Duodenal mucosa (tissue), 2 donors: ENCODE data around the gene TMEM128.
"Not testable (repeated sequence)": the region's sequence is repeated elsewhere in the genome, so short reads cannot be mapped to it uniquely, and the experiment has no call there.

Source experiments
- H3K27ac ChIP-seq: one replicate; pipeline ENCODE4 v1.7.0; 2013; ENCODE audit warnings: low read depth, low read length
- H3K27me3 ChIP-seq, 2 donors: one replicate each; pipeline ENCODE4 v1.7.0; 2013; ENCODE audit warnings: low read length in 2 of 2, control low read depth in 1 of 2; ENCODE audit not compliant: insufficient read depth in 2 of 2, control insufficient read depth in 1 of 2
- H3K36me3 ChIP-seq, 2 donors: one replicate each; pipeline ENCODE4 v1.7.0; 2013; ENCODE audit warnings: low read length in 2 of 2, control low read depth in 1 of 2; ENCODE audit not compliant: insufficient read depth in 2 of 2, control insufficient read depth in 1 of 2
- H3K4me1 ChIP-seq, 2 donors: one replicate each; pipeline ENCODE4 v1.7.0; 2013; ENCODE audit warnings: low read length in 2 of 2, control low read depth in 1 of 2; ENCODE audit not compliant: insufficient read depth in 2 of 2, control insufficient read depth in 1 of 2
- H3K4me3 ChIP-seq, 2 donors: one replicate each; pipeline ENCODE4 v1.7.0; 2013; ENCODE audit warnings: low read length in 2 of 2, low read depth in 1 of 2
- H3K9ac ChIP-seq, 2 donors: one replicate each; pipeline ENCODE4 v1.7.0; 2013; ENCODE audit warnings: low read length in 2 of 2, low read depth in 1 of 2
- H3K9me3 ChIP-seq, 2 donors: one replicate each; pipeline ENCODE4 v1.7.0; 2013; ENCODE audit warnings: low read length in 2 of 2, control low read depth in 1 of 2; ENCODE audit not compliant: control insufficient read depth in 1 of 2

Gene TMEM128

DNA sequence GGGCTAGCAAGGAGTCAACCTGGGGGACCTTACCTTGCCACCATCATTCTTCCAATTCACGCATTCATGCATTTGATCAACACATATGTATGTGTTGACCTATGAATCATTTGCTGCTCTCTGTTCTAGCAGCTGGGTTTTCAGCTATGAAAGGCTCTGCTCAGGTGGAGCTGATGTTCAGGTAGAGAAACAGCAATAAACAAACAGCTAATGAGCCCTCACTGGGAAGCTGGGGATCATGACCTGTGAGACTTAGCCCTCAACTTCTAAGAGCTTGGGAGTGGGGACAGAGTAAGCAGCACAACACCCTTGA lies 19.7 kb downstream of the TMEM128 start:
- Histone ChIP-seq H3K9me3 (peaks cover 1 to 7% of the 10 kb centered on the region in 2 donors), H3K4me3 (no peak overlapping the region), H3K27me3 (peaks cover 6 to 22% of the 10 kb centered on the region in 2 donors), H3K27ac (no peak overlapping the region), H3K36me3 (no peaks in the 10 kb centered on the region), H3K9ac (no peak overlapping the region), H3K4me1 (no peaks in the 10 kb centered on the region)

DNA sequence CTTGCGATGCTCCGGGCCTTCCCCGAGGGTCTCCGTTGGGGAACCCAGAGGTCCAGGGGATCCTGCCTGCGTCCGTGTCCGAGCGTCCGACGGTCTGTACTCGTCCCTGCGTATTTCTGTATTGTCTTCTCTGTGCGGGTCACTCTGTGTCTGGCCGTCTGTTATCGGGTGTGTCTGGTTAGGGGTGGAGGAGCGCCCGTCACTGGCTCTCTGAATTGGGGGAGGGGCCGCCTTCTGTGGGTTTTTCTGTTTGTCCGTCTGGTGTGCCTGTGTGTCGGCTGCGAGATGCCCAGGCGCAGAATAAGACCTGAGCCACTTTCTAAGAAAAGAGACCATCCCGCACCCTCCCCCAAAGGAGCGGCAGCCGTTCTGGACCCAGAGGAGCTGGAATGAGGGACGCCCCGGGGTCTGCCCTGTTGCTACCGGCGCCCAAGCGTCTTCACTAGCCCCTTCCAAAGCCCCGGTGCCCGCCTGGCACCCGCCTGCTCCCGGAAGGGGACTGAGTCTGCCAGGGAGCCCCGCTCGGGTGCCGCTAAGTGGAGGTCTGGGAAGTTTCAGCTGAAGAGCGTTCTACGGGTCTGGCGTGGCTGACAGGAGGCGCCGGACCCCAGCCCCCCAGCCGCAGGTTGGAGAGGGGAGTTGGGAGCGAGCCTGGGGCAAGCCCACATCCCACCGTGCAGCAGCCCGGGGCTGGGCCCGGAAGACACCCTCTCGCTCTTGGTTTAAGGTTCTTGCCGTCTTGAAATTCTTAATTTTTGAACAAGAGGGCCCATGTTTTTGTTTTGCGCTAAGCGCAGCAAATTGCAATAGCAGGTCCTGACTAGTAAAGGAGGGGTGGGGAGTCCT lies 20.3 kb downstream of the TMEM128 start:
- no peaks in the 10 kb centered on the region for H3K36me3 ChIP-seq
- H3K27ac ChIP-seq: no peak overlapping the region
- H3K9me3 ChIP-seq: peaks cover 0 to under 1% of the 10 kb centered on the region in 2 donors
- H3K9ac ChIP-seq: no peak overlapping the region
- no peaks in the 10 kb centered on the region for H3K4me1 ChIP-seq
- no peak overlapping the region for H3K4me3 ChIP-seq
- H3K27me3 ChIP-seq: peaks cover 6 to 22% of the 10 kb centered on the region in 2 donors

DNA sequence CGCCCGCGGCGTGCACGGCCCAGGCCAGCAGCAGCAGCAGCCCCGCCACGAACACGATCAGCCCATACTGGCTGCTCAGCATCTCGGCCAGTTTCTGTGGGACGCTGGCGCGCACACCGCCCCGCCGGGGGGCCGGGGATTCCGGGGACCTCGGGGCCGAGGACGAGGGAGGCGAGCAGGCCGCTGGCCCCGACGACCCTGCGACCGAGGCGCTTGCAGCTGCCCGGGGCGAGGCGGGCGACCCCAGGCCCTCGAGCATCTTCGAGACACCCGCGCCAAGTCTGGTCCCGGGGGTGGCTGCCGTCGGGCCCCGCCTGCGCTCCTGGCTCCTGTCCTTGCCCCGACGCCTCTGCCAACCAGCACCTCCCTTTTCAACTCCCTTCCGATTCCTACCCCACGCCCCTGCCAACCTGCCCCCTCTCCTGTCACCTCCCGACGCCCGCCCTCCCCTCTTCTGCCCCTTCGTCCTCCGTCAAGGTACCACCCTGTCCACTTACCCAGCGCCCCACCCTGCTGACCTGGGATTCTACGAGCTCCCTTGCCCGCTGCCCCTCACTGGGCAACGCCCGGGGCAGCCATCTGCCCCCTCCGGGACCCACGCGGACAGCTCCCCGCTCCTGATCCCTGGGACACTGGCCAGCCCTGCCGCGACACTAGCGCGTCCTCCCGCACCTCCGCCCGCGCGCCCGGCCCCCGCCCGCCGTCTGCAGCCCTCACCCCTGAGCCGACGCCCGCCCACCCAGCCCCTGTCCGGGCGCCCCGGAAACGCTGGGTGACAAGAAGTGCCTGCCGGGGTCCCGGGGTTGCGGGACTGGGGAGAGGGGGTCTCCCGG lies 21.2 kb downstream of the TMEM128 start, which contains the start of gene OTOP1:
Gene OTOP1, minus strand, starts transcription at position 324 of the 833 bp plus-strand sequence. Its CDS starts 65 bp downstream, at position 259.
- Histone ChIP-seq H3K9me3 (no peaks in the 10 kb centered on the region), H3K27ac (no peak within 1 kb of the TSS), H3K4me3 (no peak within 1 kb of the TSS), H3K4me1 (no peaks in the 10 kb centered on the region), H3K27me3 (peaks cover 6 to 22% of the 10 kb centered on the region in 2 donors), H3K36me3 (no peaks in the 10 kb centered on the region), H3K9ac (no peak within 1 kb of the TSS)

DNA sequence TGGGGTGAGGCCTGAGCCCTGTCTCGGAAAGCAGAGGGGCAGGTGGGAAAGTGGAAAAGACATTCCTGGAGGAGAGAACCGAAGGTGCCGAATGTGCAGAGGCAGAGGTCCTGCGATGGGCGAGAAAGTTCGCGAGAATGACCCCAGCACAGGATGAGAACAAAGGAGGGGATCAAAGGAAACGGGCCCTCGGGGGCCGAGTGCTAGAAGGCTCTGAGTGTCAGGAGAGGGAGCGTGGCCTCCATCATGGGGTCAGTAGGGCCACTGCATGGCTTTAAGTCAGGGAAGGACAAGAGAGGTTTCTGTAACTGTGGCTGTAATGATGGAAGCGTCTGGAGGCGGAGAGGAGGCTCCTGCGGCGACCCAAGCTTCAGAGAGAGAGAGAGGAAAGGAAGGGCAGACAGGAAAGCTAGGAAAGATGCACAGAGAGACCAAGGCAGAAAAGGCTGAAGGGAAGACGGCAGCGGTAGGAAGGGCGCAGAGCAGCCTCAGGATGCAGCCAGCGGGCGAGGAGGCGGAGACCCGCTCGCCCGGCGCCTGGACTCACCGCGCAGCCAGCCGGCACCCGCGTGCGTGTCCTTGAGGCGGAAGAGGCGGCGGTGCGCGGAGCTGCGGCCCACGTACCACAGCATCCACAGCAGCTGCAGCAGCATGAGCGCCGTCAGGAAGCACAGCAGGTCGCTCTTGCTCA lies 22.0 kb downstream of the TMEM128 start:
- no peaks in the 10 kb centered on the region for H3K36me3 ChIP-seq
- peaks cover 6 to 22% of the 10 kb centered on the region in 2 donors for H3K27me3 ChIP-seq

DNA sequence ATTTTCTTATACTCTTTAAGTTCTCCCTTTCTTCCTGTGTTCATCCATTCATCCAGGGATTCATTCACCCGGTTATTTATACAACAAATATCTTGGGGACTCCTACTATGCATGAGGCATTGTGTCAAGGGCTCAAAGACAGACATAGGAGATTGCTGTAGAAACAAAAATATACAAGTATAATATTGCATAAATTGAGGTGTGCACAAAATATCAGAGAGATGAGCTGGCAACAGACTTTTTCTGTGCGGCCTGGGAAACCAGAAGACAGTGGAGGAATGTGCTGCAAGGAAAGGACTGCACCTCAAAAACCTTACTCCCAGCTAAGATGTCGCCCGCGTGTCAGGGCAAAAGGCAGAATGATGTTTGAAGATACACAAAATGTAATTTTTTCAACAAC lies 30.9 kb downstream of the TMEM128 start:
- H3K27ac ChIP-seq: no peak overlapping the region
- H3K4me3 ChIP-seq: no peak overlapping the region
- H3K27me3 ChIP-seq: no peaks in the 10 kb centered on the region
- no peaks in the 10 kb centered on the region for H3K36me3 ChIP-seq
- no peaks in the 10 kb centered on the region for H3K9me3 ChIP-seq
- H3K9ac ChIP-seq: no peak overlapping the region
- no peaks in the 10 kb centered on the region for H3K4me1 ChIP-seq

More for the DNA sequence above, 22.0 kb downstream of the TMEM128 start:
- Histone ChIP-seq H3K9ac (no peak overlapping the region), H3K27ac (no peak overlapping the region), H3K4me1 (no peaks in the 10 kb centered on the region), H3K9me3 (no peaks in the 10 kb centered on the region), H3K4me3 (no peak overlapping the region)

DNA sequence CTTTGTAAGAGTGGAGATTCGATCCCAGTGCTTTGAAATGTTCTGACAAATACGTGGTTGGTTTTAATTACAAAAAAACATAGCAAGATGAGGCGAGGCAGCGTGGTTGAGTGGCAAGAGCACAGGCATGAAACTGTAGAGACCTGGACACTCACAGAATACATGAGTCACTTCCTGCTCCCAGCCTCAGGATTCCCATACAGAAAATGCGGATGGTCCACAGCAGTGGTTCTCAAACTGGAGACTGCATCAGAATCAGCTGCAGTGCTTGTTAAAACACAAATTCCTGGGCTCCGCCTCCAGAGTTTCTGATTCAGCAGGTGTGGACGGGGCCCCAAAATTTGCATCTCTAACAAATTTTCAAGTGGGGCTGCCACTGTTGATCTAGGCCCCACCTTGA lies 31.4 kb downstream of the TMEM128 start:
- Histone ChIP-seq H3K27me3 (no peaks in the 10 kb centered on the region), H3K4me3 (no peak overlapping the region), H3K36me3 (no peaks in the 10 kb centered on the region), H3K9me3 (no peaks in the 10 kb centered on the region), H3K4me1 (no peaks in the 10 kb centered on the region), H3K9ac (no peak overlapping the region), H3K27ac (no peak overlapping the region)

DNA sequence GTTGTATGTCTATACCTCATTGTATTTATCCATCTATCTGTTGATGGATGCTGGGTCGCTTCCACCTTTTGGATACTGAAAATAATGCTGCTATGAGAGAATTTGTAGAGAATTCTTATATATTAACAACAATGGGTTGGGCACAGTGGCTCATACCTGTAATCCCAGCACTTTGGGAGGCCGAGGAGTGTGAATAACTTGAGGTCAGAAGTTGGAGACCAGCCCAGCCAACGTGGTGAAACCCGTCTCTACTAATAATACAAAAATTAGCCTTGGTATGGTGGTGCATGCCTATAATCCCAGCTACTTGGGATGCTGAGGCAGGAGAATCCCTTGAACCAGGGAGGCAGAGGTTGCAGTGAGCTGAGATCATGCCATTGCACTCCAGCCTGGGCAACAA lies 34.3 kb downstream of the TMEM128 start:
- not testable (repeated sequence) for H3K4me1 ChIP-seq, H3K9ac ChIP-seq, H3K4me3 ChIP-seq, H3K36me3 ChIP-seq, H3K9me3 ChIP-seq, H3K27me3 ChIP-seq, H3K27ac ChIP-seq

DNA sequence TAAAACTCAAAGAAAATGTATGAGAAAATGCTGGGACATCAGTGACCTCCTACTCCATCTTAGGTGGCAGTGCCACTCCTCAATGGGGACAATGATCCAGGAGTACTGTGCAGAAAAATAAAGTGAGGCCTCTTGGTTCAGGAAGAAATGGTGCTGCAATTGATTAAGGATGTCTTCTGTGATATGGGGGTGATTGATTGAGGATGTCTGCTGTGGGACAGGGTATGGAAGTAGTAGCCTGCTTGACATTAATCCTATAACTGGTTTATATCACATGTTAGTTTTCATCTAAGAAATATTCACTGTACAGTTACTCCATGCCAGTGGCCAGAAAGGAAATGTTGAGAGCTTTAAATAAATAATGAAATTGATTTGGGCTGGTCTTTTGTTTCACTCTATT lies 41.8 kb downstream of the TMEM128 start:
- Histone ChIP-seq H3K9me3 (no peaks in the 10 kb centered on the region), H3K4me3 (no peak overlapping the region), H3K9ac (no peak overlapping the region), H3K27ac (no peak overlapping the region), H3K27me3 (peaks cover 4 to 6% of the 10 kb centered on the region in 2 donors), H3K36me3 (no peaks in the 10 kb centered on the region), H3K4me1 (no peaks in the 10 kb centered on the region)

DNA sequence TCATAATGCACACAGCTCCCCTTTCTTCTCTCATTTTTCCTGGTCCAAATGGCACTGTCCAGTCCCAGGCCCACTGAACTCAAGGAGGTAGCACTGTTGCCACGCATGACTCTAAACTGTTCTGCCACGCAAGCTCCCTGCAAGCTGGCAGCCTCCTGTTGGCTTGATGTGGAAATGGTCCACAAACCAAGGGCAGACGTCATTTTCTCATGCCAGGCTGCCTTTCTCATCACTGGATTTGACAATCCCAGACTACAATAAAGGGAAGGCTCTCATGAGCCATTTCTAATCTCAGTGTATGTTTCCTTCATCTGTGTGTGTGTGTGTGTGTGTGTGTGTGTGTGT lies 43.6 kb downstream of the TMEM128 start:
- H3K4me1 ChIP-seq: no peaks in the 10 kb centered on the region
- no peak overlapping the region for H3K4me3 ChIP-seq
- H3K9ac ChIP-seq: no peak overlapping the region
- no peaks in the 10 kb centered on the region for H3K27me3 ChIP-seq
- H3K36me3 ChIP-seq: no peaks in the 10 kb centered on the region
- no peaks in the 10 kb centered on the region for H3K9me3 ChIP-seq
- no peak overlapping the region for H3K27ac ChIP-seq
